Heart left ventricle (tissue), 13 donors: ENCODE results near the gene MGLL.

Experiments
- POLR2A ChIP-seq, 2 donors: fragments of 450-650 bp; IDR thresholded peaks; one replicate each; pipeline ENCODE4 v1.6.1; 2017; ENCODE audit warnings: antibody characterized with exemption in 2 of 2, mild to moderate bottlenecking in 2 of 2, moderate library complexity in 2 of 2
- TF ChIP-seq, protein P1 (sequence below), 12 donors: fragments of 200-600 bp; sonication (generic) in 4 of 12; IDR thresholded peaks; one replicate each; pipeline versions ENCODE4 v1.5.0 to v1.8.0; 2018 to 2022; ENCODE audit warnings: antibody characterized with exemption in 12 of 12, mild to moderate bottlenecking in 5 of 12
- donor health status: ischemic (EF 13 %, LVEDD 7.1; RV severe dilation, severe dysfunction).
- donor health status: DM: no; HTN: yes; CAD: no.
- donor health status: DM: no; HTN: no; CAD: no.
- donor health status: ischemic (EF 25% LVEDD 6.9; RV normal size, moderate dysfunction).
- donor health status: ischemic (EF 25% LVEDD 5.7; RV mildly dilated, moderate dysfunction).
- donor health status: ischemic (EF 35%, LVEDD 5.7; RV mildly dilated, moderate dysfunction).
- donor health status: nonischemic (EF 11% LVEDD 7.7; RV severe dilation, severe dysfunction).
- donor health status: DM: yes; HTN: yes; CAD: no.
- donor health status: PGD.
- donor health status: ischemic (EF 29% LVEDD 5.4; RV normal size, mild dysfunction).
- donor health status: nonischemic (EF 23%, LVEDD 6.1; RV moderate dilation, normal function).

DNA sequence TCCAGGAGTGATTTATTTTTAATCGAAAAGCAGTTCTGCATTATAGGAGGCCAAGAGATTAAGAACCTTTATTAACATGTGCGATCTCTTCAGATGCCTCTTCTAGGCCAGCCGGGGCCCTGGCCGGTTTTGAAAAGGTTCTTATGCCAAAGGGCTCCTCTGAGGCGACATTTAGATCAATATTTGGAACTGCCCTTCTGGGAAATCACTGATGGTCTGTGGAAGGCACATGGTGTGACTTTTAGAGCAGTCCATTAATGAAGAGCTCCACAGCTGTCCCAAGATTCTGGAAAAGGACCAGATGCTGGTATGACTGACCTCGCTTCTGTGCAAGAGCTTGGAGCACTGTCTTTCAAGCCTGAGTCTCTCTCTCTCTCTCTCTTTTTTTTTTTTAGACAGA, 19.7 kb downstream of the MGLL start:
- TF ChIP-seq, protein P1, sequence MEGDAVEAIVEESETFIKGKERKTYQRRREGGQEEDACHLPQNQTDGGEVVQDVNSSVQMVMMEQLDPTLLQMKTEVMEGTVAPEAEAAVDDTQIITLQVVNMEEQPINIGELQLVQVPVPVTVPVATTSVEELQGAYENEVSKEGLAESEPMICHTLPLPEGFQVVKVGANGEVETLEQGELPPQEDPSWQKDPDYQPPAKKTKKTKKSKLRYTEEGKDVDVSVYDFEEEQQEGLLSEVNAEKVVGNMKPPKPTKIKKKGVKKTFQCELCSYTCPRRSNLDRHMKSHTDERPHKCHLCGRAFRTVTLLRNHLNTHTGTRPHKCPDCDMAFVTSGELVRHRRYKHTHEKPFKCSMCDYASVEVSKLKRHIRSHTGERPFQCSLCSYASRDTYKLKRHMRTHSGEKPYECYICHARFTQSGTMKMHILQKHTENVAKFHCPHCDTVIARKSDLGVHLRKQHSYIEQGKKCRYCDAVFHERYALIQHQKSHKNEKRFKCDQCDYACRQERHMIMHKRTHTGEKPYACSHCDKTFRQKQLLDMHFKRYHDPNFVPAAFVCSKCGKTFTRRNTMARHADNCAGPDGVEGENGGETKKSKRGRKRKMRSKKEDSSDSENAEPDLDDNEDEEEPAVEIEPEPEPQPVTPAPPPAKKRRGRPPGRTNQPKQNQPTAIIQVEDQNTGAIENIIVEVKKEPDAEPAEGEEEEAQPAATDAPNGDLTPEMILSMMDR (IDR thresholded peaks at IDR 0.05): no peak
- TF ChIP-seq POLR2A (IDR thresholded peaks at IDR 0.05): no peak
